OCI-LY3 (cell line): Measurements from ENCODE around the gene SAE1.

ENCODE experiments used
- H2AFZ ChIP-seq: fragments of 200-600, 300-600 bp; shearing (Covaris generic); 2 replicates; pipeline ENCODE4 v1.6.0; 2014; ENCODE audit warnings: antibody characterized with exemption, low read depth, low read length
- H3K27ac ChIP-seq: fragments of 200-600, 300-600 bp; sonication (generic); 2 replicates; pipeline ENCODE4 v1.5.1; 2014; ENCODE audit warnings: mild to moderate bottlenecking, low read length, moderate library complexity, mixed read lengths
- H3K27me3 ChIP-seq: fragments of 200-600, 300-600 bp; sonication (generic); 2 replicates; pipeline ENCODE4 v1.6.1; 2014; ENCODE audit warnings: low read depth, low read length, mixed read lengths
- H3K36me3 ChIP-seq: fragments of 200-600, 300-600 bp; sonication (generic); replicated peaks from 2 replicates; pipeline ENCODE3; 2014; ENCODE audit warnings: low read depth, low read length, mixed read lengths
- H3K4me1 ChIP-seq: fragments of 300-600, 200-600 bp; sonication (generic); 2 replicates; pipeline ENCODE4 v1.6.1; 2014; ENCODE audit warnings: low read length, mixed read lengths
- H3K4me2 ChIP-seq: fragments of 200-600, 300-600 bp; sonication (generic); 2 replicates; pipeline ENCODE4 v1.6.1; 2014; ENCODE audit warnings: low read length, mixed read lengths
- H3K4me3 ChIP-seq: fragments of 300-600, 200-600 bp; sonication (generic); 2 replicates; pipeline ENCODE4 v1.5.1; 2014; ENCODE audit warnings: antibody characterized with exemption, mild to moderate bottlenecking, low read length, moderate library complexity
- H3K79me2 ChIP-seq: fragments of 300-600, 200-600 bp; shearing (Covaris generic); 2 replicates; pipeline ENCODE4 v1.6.1; 2014; ENCODE audit warnings: mild to moderate bottlenecking, low read length, mixed read lengths
- H3K9ac ChIP-seq: fragments of 300-600, 200-600 bp; shearing (Covaris generic); 2 replicates; pipeline ENCODE4 v1.6.0; 2014; ENCODE audit warnings: mild to moderate bottlenecking, low read length, moderate library complexity
- H3K9me3 ChIP-seq: fragments of 200-600, 300-600 bp; shearing (Covaris generic); 2 replicates; pipeline ENCODE4 v1.6.1; 2014; ENCODE audit warnings: low read length, mixed read lengths; ENCODE audit not compliant: insufficient read depth
- H4K20me1 ChIP-seq: fragments of 200-600, 300-600 bp; sonication (generic); 2 replicates; pipeline ENCODE4 v1.6.1; 2016; ENCODE audit warnings: low read length, mixed read lengths; ENCODE audit not compliant: insufficient read depth
- EZH2phosphoT487 ChIP-seq: fragments of 200-600 bp; shearing (Covaris generic); IDR thresholded peaks from 2 replicates; pipeline ENCODE4 v1.6.1; 2018; ENCODE audit warnings: antibody characterized with exemption, mixed run types, low read depth
- TF ChIP-seq, protein P1 (sequence below): fragments of 200-600, 300-600 bp; sonication (generic); IDR thresholded peaks from 2 replicates; pipeline ENCODE4 v1.5.1; 2014; ENCODE audit warnings: antibody characterized with exemption, low read length, low read depth

The SAE1 gene

GRCh38 chr19:47253970-47254369 lies 123.3 kb downstream of the SAE1 start:
- peaks cover 8% of the 10 kb centered on the region for H3K79me2 ChIP-seq
- H2AFZ ChIP-seq, result no peak overlapping the region
- H3K4me1 ChIP-seq, result peaks cover 8% of the 10 kb centered on the region
- H3K36me3 ChIP-seq, result peaks cover 5% of the 10 kb centered on the region
- TF ChIP-seq, protein P1, sequence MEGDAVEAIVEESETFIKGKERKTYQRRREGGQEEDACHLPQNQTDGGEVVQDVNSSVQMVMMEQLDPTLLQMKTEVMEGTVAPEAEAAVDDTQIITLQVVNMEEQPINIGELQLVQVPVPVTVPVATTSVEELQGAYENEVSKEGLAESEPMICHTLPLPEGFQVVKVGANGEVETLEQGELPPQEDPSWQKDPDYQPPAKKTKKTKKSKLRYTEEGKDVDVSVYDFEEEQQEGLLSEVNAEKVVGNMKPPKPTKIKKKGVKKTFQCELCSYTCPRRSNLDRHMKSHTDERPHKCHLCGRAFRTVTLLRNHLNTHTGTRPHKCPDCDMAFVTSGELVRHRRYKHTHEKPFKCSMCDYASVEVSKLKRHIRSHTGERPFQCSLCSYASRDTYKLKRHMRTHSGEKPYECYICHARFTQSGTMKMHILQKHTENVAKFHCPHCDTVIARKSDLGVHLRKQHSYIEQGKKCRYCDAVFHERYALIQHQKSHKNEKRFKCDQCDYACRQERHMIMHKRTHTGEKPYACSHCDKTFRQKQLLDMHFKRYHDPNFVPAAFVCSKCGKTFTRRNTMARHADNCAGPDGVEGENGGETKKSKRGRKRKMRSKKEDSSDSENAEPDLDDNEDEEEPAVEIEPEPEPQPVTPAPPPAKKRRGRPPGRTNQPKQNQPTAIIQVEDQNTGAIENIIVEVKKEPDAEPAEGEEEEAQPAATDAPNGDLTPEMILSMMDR, result no peak
- TF ChIP-seq EZH2phosphoT487, result no peak
- no peaks in the 10 kb centered on the region for H3K27me3 ChIP-seq
- H3K4me2 ChIP-seq, result no peak overlapping the region
- no peak overlapping the region for H3K4me3 ChIP-seq
- no peak overlapping the region for H3K27ac ChIP-seq
- H3K9ac ChIP-seq, result no peak overlapping the region
- no peaks in the 10 kb centered on the region for H3K9me3 ChIP-seq
- H4K20me1 ChIP-seq, result 0 out of 2 replicates have a peak, but pooled peaks cover 4% of the 10 kb centered on the region

DNA sequence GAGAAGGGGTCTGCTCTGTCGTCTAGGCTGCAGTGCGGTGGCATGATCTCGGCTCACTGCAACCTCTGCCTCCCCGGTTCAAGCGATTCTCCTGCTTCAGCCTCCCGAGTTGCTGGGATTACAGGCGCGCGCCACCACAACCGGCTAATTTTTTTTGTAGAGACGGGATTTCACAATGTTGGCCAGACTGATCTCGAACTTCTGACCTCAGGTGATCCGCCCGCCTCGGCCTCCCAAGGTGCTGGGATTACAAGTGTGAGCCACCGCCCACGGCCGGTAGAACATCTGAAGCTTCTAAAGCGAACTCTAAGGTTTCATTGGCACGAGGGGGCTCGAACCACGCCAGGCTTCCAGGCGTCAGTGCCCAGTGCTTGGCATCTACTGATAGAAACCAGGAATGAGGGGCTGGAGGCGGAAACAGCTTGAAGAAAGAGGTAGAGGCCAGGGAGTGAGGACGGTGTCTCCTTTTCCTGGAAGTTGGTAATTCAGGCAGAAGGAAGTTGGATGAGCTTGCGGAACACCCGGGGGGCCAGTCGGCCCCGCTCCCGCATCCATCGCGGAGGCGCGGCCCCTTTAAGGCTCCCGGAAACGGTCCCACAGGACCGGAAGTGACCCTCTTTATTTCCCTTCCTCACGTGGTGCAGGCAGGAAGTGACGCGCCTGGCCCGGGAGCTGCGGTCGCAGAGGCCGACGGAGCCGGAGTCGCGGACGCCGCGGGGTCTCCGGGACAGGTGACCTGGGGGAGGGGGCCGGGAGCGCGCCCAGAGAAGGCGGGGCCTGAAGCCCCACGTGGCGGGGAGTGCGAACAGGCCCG lies 125.5 kb downstream of the SAE1 start, which contains the start of gene CCDC9:
Gene CCDC9, plus strand, starts transcription at position 647 of the 814 bp plus-strand sequence. CDS start 1,876 bp downstream, outside the sequence.
- TF ChIP-seq EZH2phosphoT487, result no peak
- TF ChIP-seq, protein P1, result no peak

GRCh38 chr19:47256693-47257410 lies 126.2 kb downstream of the SAE1 start:
- Histone ChIP-seq H3K4me1 (peaks cover 8% of the 10 kb centered on the region), H3K36me3 (peaks cover 13% of the 10 kb centered on the region), H4K20me1 (0 out of 2 replicates have a peak, but pooled peaks cover 4% of the 10 kb centered on the region), H3K9me3 (no peaks in the 10 kb centered on the region), H3K4me2 (peak overlapping the region; percentile 86), H3K4me3 (peak overlapping the region; percentile 84), H3K79me2 (peaks cover 8% of the 10 kb centered on the region), H3K9ac (peak overlapping the region; percentile 83), H3K27me3 (no peaks in the 10 kb centered on the region), H3K27ac (peak overlapping the region; percentile 63), H2AFZ (no peak overlapping the region)
- TF ChIP-seq EZH2phosphoT487, result no peak
- TF ChIP-seq, protein P1, result no peak

More for the DNA sequence above, 125.5 kb downstream of the SAE1 start, which contains the start of gene CCDC9:
- Histone ChIP-seq H3K4me2 (peak within 1 kb of the TSS; percentile 86), H3K27ac (peak within 1 kb of the TSS; percentile 63), H2AFZ (peak within 1 kb of the TSS; percentile 73; the same call in 1 of the 2 replicates), H3K4me1 (peaks cover 8% of the 10 kb centered on the region), H3K9ac (peak within 1 kb of the TSS; percentile 83), H3K4me3 (peak within 1 kb of the TSS; percentile 84), H3K9me3 (no peaks in the 10 kb centered on the region), H3K36me3 (peaks cover 10% of the 10 kb centered on the region), H3K79me2 (peaks cover 8% of the 10 kb centered on the region), H4K20me1 (0 out of 2 replicates have a peak, but pooled peaks cover 4% of the 10 kb centered on the region), H3K27me3 (no peaks in the 10 kb centered on the region)
